Liver (tissue), 3 donors: ENCODE results near the gene SP3.

Source experiments
- CTCF ChIP-seq: fragments of 150-350 bp; IDR thresholded peaks from 2 replicates; pipeline ENCODE4 v1.5.1; 2017; ENCODE audit warnings: improper control_type of control experiment, low read depth, low read length; ENCODE audit not compliant: missing input control
- EGR1 ChIP-seq, 2 donors: IDR thresholded peaks; 2 replicates each; pipeline ENCODE4 v1.6.1; 2016 to 2018; ENCODE audit warnings: antibody characterized with exemption in 2 of 2, low read depth in 2 of 2
- GABPA ChIP-seq, 2 donors: IDR thresholded peaks in 1 of 2; conservative IDR thresholded peaks in 1 of 2; 2 replicates each; pipeline ENCODE4 v1.6.1; 2016; ENCODE audit warnings: antibody characterized with exemption in 2 of 2, mild to moderate bottlenecking in 1 of 2, moderate library complexity in 1 of 2
- HNF4A ChIP-seq, 2 donors: conservative IDR thresholded peaks; 2 replicates each; pipeline ENCODE4 v1.6.1; 2016; ENCODE audit warnings: antibody characterized with exemption in 2 of 2, mild to moderate bottlenecking in 2 of 2
- REST ChIP-seq: IDR thresholded peaks from 2 replicates; pipeline ENCODE4 v1.6.1; 2016; ENCODE audit warnings: antibody characterized with exemption, mild to moderate bottlenecking
- RXRA ChIP-seq, 2 donors: IDR thresholded peaks; 2 replicates each; pipeline ENCODE4 v1.6.1; 2017 to 2018; ENCODE audit warnings: antibody characterized with exemption in 2 of 2, mild to moderate bottlenecking in 1 of 2
- TAF1 ChIP-seq: conservative IDR thresholded peaks from 2 replicates; pipeline ENCODE4 v1.6.1; 2016; ENCODE audit warnings: antibody characterized with exemption, mild to moderate bottlenecking
- YY1 ChIP-seq: IDR thresholded peaks from 2 replicates; pipeline ENCODE4 v1.6.1; 2016; ENCODE audit warnings: antibody characterized with exemption, mild to moderate bottlenecking
- donor health status: healthy.
- donor health status: healthy.

GRCh38 chr2:173997269-173997668 lies 32.1 kb upstream of the SP3 start:
- TF ChIP-seq CTCF: no peak
- TF ChIP-seq REST: no peak
- no peak for TF ChIP-seq TAF1
- peak in 1 of 2 donors; percentile 24 for TF ChIP-seq GABPA (IDR thresholded peaks at IDR 0.05 in 1 of 2, conservative IDR thresholded peaks at IDR 0.05 in 1 of 2)
- peak; percentile 26 to 60 for TF ChIP-seq RXRA (IDR thresholded peaks at IDR 0.05)
- no peak for TF ChIP-seq YY1
- no peak for TF ChIP-seq EGR1 (IDR thresholded peaks at IDR 0.05; ENCODE audit: low read depth in 2 of 2)
- TF ChIP-seq HNF4A (conservative IDR thresholded peaks at IDR 0.05): peak; percentile 46 to 74
